Measurements from ENCODE around the gene RECQL5. TPM values are rescaled to one million over a fixed set of nuclear protein-coding genes. Genes with fewer than 3 reads are reported as not detected.

The RECQL5 gene
- total RNA-seq, 2 donors from 2014 or later: 54.3 TPM

DNA sequence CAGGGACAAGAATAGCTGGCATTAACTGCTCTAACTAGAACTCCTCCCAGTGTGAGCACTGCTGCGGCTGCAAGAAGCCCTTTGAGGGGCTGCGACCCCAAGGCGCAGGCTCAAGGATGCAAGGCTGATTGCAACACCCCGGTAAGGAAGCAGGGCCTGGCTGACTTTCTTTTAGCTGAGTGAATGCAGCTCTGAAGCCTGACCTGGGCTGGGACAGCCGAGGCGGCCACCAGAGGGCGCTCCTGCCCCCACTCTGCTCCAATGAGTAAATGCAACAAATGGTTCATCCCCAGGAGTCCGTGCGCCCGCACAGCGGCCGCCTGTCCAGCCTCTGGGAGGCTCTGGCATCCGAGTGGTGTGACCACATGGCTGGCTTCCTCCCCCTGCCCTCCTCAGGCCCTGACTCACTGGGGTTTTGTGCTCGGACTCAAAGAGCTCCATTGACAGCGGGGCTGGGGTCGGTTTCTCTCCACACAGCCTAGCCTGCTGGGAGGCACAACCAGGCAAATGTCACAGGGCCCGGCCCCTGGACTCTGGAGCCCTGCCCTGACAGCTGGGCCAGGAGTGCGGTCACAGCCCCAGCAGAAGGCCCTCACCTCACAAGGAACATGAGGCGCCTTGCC lies 34.0 kb downstream of the RECQL5 start, which contains the start of gene SMIM5:
Gene SMIM5 (plus strand): TSS at position 572 of the 623 bp plus-strand sequence. CDS start 6,768 bp downstream, outside the sequence.
- Histone ChIP-seq H3K27me3 (ENCODE audit: control insufficient read depth, insufficient read depth, low read length, poor library complexity, severe bottlenecking) (no peaks in the 10 kb centered on the region), H3K9ac (ENCODE audit: extremely low read depth, low read length, poor library complexity, severe bottlenecking) (no peak within 1 kb of the TSS), H3K4me1 (ENCODE audit: control insufficient read depth, insufficient read depth, low read length) (peaks cover 8% of the 10 kb centered on the region), H3K4me3 (ENCODE audit: low read length) (no peak within 1 kb of the TSS), H3K9me3 (ENCODE audit: control insufficient read depth, low read length) (no peaks in the 10 kb centered on the region), H3K27ac (ENCODE audit: low read depth, low read length) (peak within 1 kb of the TSS; percentile 76), H3K36me3 (ENCODE audit: control insufficient read depth, insufficient read depth, low read length) (peaks cover 5% of the 10 kb centered on the region)
- peaks cover 16% of the 10 kb centered on the region for H3K4me1 Mint-ChIP-seq
- H3K36me3 Mint-ChIP-seq (ENCODE audit: low read depth): no peaks in the 10 kb centered on the region
- peak within 1 kb of the TSS; percentile 35 for H3K27ac Mint-ChIP-seq
- no peaks in the 10 kb centered on the region for H3K9me3 Mint-ChIP-seq
- TF ChIP-seq, protein P1, sequence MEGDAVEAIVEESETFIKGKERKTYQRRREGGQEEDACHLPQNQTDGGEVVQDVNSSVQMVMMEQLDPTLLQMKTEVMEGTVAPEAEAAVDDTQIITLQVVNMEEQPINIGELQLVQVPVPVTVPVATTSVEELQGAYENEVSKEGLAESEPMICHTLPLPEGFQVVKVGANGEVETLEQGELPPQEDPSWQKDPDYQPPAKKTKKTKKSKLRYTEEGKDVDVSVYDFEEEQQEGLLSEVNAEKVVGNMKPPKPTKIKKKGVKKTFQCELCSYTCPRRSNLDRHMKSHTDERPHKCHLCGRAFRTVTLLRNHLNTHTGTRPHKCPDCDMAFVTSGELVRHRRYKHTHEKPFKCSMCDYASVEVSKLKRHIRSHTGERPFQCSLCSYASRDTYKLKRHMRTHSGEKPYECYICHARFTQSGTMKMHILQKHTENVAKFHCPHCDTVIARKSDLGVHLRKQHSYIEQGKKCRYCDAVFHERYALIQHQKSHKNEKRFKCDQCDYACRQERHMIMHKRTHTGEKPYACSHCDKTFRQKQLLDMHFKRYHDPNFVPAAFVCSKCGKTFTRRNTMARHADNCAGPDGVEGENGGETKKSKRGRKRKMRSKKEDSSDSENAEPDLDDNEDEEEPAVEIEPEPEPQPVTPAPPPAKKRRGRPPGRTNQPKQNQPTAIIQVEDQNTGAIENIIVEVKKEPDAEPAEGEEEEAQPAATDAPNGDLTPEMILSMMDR (conservative IDR thresholded peaks at IDR 0.05): peak; percentile 98
- DNase-seq: peak; percentile 98
- WGBS, 2 experiments (ENCODE audit: insufficient coverage in 1 of 2, insufficient read length in 1 of 2): 29 to 34% methylated on average over 18 to 19 of the region's 19 CpGs
- peak within 1 kb of the TSS; percentile 18 for H3K4me3 Mint-ChIP-seq
- no peaks in the 10 kb centered on the region for H3K27me3 Mint-ChIP-seq (ENCODE audit: insufficient read depth)

DNA sequence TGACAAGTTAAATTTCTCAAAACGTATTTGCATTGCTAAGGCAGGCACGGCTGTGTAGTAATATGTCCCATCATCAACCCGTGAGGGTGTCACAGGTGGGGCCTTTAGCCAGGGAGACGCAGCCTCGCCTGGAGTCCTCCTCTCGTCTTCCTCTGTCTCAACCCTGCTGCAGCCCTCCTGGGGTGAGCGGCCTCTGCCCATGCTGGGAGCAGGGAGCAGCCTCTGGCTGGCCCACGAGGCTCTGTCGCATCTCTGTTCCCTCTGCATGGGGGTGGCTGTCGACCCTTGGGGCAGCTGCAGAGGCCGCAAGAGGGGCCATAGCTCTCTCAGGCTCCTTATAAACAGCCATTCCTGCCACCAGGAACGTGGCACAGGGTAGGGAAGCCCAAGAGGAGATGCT lies 34.5 kb downstream of the RECQL5 start:
- Histone ChIP-seq H3K4me3 (ENCODE audit: low read length) (no peak overlapping the region), H3K27me3 (ENCODE audit: control insufficient read depth, insufficient read depth, low read length, poor library complexity, severe bottlenecking) (no peaks in the 10 kb centered on the region), H3K36me3 (ENCODE audit: control insufficient read depth, insufficient read depth, low read length) (peaks cover 5% of the 10 kb centered on the region), H3K9me3 (ENCODE audit: control insufficient read depth, low read length) (no peaks in the 10 kb centered on the region), H3K4me1 (ENCODE audit: control insufficient read depth, insufficient read depth, low read length) (peaks cover 8% of the 10 kb centered on the region), H3K9ac (ENCODE audit: extremely low read depth, low read length, poor library complexity, severe bottlenecking) (no peak overlapping the region), H3K27ac (ENCODE audit: low read depth, low read length) (no peak overlapping the region)
- H3K27me3 Mint-ChIP-seq (ENCODE audit: insufficient read depth): no peaks in the 10 kb centered on the region
- no peak for DNase-seq
- no peaks in the 10 kb centered on the region for H3K9me3 Mint-ChIP-seq
- TF ChIP-seq, protein P1 (conservative IDR thresholded peaks at IDR 0.05): no peak
- H3K4me3 Mint-ChIP-seq: no peak overlapping the region
- WGBS, 2 experiments (ENCODE audit: insufficient coverage in 1 of 2, insufficient read length in 1 of 2): 73 to 82% methylated on average over 10 to 12 of the region's 12 CpGs
- no peak overlapping the region for H3K27ac Mint-ChIP-seq
- peaks cover 16% of the 10 kb centered on the region for H3K4me1 Mint-ChIP-seq
- H3K36me3 Mint-ChIP-seq (ENCODE audit: low read depth): no peaks in the 10 kb centered on the region

DNA sequence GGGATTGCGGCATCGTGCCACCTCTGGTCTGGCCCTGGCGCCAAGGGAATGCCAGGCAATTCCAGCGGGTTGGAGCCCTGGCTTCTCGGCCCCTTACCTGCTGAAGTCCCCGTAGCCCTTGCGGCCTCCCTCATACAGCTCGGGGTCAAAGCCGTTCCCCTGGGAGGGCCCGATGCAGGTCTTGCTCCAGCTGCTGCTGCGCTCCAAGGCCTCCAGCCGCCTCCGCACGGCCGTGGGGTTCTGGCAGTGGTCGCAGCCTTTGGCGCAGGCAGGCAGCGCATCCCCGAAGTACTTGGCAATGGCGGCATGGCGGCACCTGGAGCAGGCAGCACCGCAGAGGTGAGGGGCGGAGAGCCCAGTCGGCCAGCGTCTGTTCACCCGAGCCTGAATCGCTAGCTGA lies 35.6 kb downstream of the RECQL5 start:
- Histone ChIP-seq H3K27ac (ENCODE audit: low read depth, low read length) (no peak overlapping the region), H3K4me1 (ENCODE audit: control insufficient read depth, insufficient read depth, low read length) (peaks cover 8% of the 10 kb centered on the region), H3K9me3 (ENCODE audit: control insufficient read depth, low read length) (no peaks in the 10 kb centered on the region), H3K9ac (ENCODE audit: extremely low read depth, low read length, poor library complexity, severe bottlenecking) (no peak overlapping the region), H3K27me3 (ENCODE audit: control insufficient read depth, insufficient read depth, low read length, poor library complexity, severe bottlenecking) (no peaks in the 10 kb centered on the region), H3K36me3 (ENCODE audit: control insufficient read depth, insufficient read depth, low read length) (peaks cover 5% of the 10 kb centered on the region), H3K4me3 (ENCODE audit: low read length) (no peak overlapping the region)
- DNase-seq: no peak
- H3K4me1 Mint-ChIP-seq: peaks cover 16% of the 10 kb centered on the region
- no peak overlapping the region for H3K4me3 Mint-ChIP-seq
- no peaks in the 10 kb centered on the region for H3K36me3 Mint-ChIP-seq (ENCODE audit: low read depth)
- TF ChIP-seq, protein P1 (conservative IDR thresholded peaks at IDR 0.05): no peak
- H3K27me3 Mint-ChIP-seq (ENCODE audit: insufficient read depth): no peaks in the 10 kb centered on the region
- 93 to 94% methylated on average over 13 to 27 of the region's 27 CpGs for WGBS, 2 experiments (ENCODE audit: insufficient coverage in 1 of 2, insufficient read length in 1 of 2)
- H3K9me3 Mint-ChIP-seq: no peaks in the 10 kb centered on the region
- no peak overlapping the region for H3K27ac Mint-ChIP-seq
